ENCODE results near the gene PRPF6. TPM values are rescaled to one million over a fixed set of nuclear protein-coding genes. Genes with fewer than 3 reads are reported as not detected.

The PRPF6 gene
- total RNA-seq, 1 donor from 2014 or later: 81.5 TPM

DNA sequence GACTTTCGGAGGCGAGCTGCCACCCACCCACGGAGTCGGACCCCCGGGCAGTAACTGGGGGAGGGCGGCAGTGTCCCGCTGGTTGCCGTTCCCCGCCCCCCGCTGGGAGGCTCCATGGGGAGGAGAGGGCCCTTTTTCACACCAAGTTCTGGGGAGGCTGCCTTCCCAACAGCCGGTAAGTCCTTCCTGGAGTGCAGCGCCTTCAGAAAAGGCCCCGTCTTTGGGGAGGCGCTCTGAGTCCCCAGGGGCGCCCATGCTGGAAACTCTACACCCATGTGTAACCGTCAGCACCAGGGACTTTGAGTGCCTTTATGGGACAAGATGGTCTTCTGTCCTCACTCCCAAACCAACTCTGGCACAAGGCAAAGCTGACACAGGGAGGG is 68.9 kb downstream of the PRPF6 start:
- H3K9me3 Mint-ChIP-seq: no peaks in the 10 kb centered on the region
- no peak for DNase-seq (ENCODE audit: low read depth, low spot score)
- H3K4me3 Mint-ChIP-seq: no peak overlapping the region
- H3K27ac Mint-ChIP-seq (ENCODE audit: unreplicated experiment): no peak overlapping the region
- TF ChIP-seq, protein P1, sequence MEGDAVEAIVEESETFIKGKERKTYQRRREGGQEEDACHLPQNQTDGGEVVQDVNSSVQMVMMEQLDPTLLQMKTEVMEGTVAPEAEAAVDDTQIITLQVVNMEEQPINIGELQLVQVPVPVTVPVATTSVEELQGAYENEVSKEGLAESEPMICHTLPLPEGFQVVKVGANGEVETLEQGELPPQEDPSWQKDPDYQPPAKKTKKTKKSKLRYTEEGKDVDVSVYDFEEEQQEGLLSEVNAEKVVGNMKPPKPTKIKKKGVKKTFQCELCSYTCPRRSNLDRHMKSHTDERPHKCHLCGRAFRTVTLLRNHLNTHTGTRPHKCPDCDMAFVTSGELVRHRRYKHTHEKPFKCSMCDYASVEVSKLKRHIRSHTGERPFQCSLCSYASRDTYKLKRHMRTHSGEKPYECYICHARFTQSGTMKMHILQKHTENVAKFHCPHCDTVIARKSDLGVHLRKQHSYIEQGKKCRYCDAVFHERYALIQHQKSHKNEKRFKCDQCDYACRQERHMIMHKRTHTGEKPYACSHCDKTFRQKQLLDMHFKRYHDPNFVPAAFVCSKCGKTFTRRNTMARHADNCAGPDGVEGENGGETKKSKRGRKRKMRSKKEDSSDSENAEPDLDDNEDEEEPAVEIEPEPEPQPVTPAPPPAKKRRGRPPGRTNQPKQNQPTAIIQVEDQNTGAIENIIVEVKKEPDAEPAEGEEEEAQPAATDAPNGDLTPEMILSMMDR (conservative IDR thresholded peaks at IDR 0.05): no peak
- H3K27me3 Mint-ChIP-seq (ENCODE audit: low read depth): peaks cover 73% of the 10 kb centered on the region
- H3K36me3 Mint-ChIP-seq (ENCODE audit: low read depth): no peaks in the 10 kb centered on the region
- H3K4me1 Mint-ChIP-seq: peaks cover 6% of the 10 kb centered on the region

DNA sequence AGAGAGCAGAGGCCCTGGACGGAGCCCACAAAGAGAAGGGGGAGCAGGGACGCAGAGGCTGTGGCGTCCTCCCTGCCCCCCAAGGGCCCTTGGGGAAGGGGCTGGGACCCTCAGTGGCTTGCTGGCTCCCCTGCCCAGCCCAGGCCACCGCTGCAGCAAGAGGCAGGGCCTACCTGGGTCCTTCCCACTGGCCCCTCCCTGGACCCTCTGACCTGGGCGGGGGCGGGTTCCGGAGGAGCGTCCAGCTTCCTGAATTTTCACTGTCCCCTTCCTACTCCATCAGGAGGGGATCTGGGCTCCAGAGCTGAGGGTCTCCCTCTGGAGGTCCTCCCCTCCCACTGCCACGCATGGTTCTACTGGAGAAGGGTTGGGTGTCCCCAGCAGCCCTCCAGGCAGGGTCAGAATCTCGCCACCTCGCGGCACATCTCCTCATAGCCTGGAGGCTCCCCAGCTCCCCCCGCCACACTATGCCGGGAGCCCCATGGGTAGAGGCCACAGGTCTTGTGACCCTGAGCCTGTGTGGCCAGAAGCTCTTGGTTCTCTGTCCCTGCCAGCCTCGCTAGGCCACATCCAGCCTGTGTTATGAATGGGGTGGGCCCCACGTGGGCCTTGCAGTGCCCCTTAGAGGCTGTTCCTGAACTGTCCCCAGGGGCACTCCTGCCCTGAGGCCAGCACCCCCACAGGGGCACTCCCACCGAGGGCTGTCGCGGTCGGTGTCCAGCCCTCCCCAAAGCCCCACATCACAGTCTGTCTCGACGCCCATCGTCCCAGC is 69.5 kb downstream of the PRPF6 start:
- Mint-ChIP-seq H3K36me3 (ENCODE audit: low read depth) (no peaks in the 10 kb centered on the region), H3K9me3 (no peaks in the 10 kb centered on the region), H3K4me3 (peak overlapping the region; percentile 27), H3K27me3 (ENCODE audit: low read depth) (peaks cover 67% of the 10 kb centered on the region), H3K4me1 (peaks cover 6% of the 10 kb centered on the region), H3K27ac (ENCODE audit: unreplicated experiment) (no peak overlapping the region)
- TF ChIP-seq, protein P1 (conservative IDR thresholded peaks at IDR 0.05): no peak
- no peak for DNase-seq (ENCODE audit: low read depth, low spot score)

DNA sequence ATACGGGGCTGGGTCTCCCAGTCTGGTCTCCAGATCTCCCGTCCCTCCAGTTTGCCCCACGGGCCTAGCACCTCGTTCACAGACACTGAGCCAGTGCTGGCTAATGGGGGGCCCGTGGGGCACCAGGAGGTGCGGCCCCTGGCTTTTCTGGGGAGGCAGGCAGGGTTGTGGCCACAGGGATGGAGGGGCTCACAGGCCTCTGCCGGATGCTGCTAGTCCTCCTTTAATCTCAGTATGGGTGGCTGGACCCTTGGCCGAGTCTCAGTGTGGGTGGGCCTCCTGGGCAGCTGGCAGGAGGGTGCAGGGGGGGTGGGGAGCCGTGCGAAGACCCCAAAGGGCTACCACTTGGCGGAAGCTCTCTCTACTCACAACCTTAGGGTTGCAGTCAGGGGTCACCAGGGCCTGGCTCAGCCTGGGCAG is 70.1 kb downstream of the PRPF6 start:
- TF ChIP-seq, protein P1 (conservative IDR thresholded peaks at IDR 0.05): no peak
- H3K36me3 Mint-ChIP-seq (ENCODE audit: low read depth): no peaks in the 10 kb centered on the region
- H3K27me3 Mint-ChIP-seq (ENCODE audit: low read depth): peaks cover 61% of the 10 kb centered on the region
- H3K4me3 Mint-ChIP-seq: no peak overlapping the region
- no peak overlapping the region for H3K27ac Mint-ChIP-seq (ENCODE audit: unreplicated experiment)
- no peak for DNase-seq (ENCODE audit: low read depth, low spot score)
- no peaks in the 10 kb centered on the region for H3K9me3 Mint-ChIP-seq
- H3K4me1 Mint-ChIP-seq: peaks cover 6% of the 10 kb centered on the region

DNA sequence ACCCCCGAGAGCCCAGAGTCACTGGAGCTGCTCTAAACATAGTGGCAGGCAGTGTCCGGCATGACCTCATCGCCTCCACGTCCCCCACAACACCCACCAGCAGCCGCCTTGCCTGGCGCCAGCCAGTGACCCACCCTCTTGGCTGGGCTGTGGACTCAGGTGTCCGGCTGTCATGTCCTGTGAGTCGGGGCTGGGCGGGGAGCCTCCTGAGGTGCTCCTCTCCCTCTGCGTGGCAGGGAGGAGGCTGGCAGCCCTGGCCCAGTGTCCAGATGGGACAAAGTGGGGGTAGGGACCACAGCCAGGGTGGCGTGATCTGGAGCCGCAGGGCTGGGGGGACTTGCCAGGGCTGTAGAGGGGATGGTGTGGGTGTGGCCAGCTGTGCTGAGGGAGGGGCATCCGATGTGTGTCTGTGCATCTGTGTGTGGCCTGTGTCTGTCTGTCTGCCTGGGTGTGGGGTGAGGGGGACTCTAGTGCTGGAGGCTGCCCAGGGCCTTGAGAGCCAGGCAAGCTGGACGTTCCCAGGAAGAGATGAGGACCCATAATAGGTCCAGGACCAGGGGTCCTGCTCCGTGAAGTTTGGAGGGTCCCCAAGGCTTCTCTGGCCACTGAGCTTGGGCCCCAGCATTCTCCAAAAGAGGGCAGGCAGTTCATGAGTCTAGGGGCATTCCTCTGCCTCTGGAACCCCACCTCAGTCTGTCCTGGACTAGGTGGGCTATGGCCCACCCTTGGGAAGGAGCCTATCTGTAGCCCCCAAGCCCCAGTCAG is 70.8 kb downstream of the PRPF6 start:
- Mint-ChIP-seq H3K27ac (ENCODE audit: unreplicated experiment) (no peak overlapping the region), H3K27me3 (ENCODE audit: low read depth) (peaks cover 54% of the 10 kb centered on the region), H3K4me3 (no peak overlapping the region), H3K9me3 (no peaks in the 10 kb centered on the region), H3K4me1 (peaks cover 6% of the 10 kb centered on the region), H3K36me3 (ENCODE audit: low read depth) (no peaks in the 10 kb centered on the region)
- DNase-seq (ENCODE audit: low read depth, low spot score): no peak
- TF ChIP-seq, protein P1 (conservative IDR thresholded peaks at IDR 0.05): no peak

DNA sequence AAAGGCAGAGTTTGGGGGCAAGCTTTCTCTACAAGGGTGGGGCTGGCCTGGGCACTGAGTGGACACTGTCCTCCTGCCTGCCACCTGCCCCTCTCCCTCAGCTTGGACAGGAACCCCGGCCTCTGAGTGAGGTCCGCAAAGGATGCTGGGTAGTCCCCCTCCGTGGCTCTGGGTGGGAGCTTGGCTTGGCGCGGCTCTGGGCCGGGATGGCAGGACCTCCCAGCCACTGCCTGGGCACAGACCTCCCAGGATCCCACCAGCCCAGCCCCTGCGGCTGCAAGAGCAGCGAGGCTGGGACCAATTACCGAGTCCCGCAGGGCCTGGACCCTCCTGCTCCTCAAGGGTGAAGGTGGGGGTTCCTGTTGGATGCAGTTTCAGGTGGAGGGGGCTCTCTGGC is 71.4 kb downstream of the PRPF6 start:
- Mint-ChIP-seq H3K36me3 (ENCODE audit: low read depth) (no peaks in the 10 kb centered on the region), H3K4me3 (no peak overlapping the region), H3K27ac (ENCODE audit: unreplicated experiment) (no peak overlapping the region), H3K4me1 (peaks cover 6% of the 10 kb centered on the region), H3K27me3 (ENCODE audit: low read depth) (peaks cover 49% of the 10 kb centered on the region), H3K9me3 (no peaks in the 10 kb centered on the region)
- no peak for DNase-seq (ENCODE audit: low read depth, low spot score)
- TF ChIP-seq, protein P1 (conservative IDR thresholded peaks at IDR 0.05): no peak

Data from neural crest cell (in vitro differentiated cells).